ENCODE measurements around the gene NFAM1.

NFAM1 gene

DNA sequence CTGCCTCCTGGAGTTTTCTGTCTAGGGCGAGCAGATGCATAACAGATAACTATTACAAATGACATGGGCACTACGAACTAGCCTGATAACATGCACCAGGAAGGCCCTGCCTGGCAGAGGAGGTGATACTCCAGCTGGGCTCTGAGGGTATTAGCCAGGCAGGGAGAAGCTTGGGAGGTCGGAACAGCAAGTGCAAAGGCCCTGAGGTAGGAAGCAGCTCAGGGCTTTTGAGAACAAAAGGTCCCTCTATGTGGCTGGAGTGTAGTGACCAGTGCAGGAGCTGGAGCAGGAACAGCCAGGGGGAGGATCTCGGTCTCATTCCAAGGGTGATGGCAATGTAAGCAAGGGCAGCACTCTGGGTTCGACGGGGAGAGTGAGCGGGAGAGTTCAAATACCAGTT, 100.1 kb downstream of the NFAM1 start:
- DNase-seq: no peak

- no peak for DNase-seq
Measured at GRCh38 chr22:42331014-42331413, 101.2 kb downstream of the NFAM1 start.

Measured in fibroblast of skin of back (primary cell).